ENCODE measurements around the gene CD22.

Gene CD22

GRCh38 chr19:35360880-35361420 lies 32.0 kb downstream of the CD22 start:
- Histone ChIP-seq H3K4me1 (ENCODE audit: low read length) (no peaks in the 10 kb centered on the region), H3K4me3 (ENCODE audit: low read length) (no peak overlapping the region)
- DNase-seq, result no peak

DNA sequence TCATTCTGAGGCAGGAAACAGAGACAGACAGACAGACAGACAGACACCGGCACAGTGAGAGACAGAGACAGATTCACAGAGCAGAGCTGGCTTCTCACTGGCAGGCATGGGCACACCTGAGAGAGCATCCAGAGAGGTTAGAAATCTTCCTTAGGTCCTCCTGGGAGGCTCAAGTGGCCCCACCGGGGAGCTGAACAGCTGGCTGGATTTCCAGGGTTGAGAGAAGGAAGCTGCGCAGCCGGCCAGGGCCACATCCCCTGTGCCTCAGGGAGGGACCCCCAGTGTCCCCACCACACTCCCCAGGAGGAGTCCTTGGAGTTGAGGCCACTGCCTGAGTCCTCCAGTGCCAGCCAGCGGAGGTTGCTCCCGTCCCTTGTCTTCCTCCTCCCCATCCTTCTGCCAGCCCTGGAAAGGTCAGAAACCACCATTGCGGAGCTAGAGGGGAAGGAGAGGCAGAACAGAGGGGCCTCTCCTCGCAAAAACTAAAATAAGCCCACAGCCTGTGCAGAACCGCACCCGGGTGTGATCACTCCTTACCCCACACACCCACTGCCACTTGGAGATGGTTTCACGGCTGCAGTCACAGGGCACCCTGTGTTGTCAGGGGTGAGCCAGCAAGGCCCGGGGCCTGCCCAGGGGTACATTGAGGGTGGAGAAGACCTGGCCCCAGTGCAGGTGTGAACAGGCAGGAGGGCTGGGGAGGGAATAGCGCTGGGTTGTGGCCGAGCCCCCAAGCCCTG lies 33.4 kb downstream of the CD22 start:
- Histone ChIP-seq H3K36me3 (replicated peaks; ENCODE audit: insufficient read depth, low read length) (no peaks in the 10 kb centered on the region), H3K9ac (ENCODE audit: low read length) (no peak overlapping the region), H3K4me3 (ENCODE audit: low read length) (no peak overlapping the region), H3K4me1 (ENCODE audit: low read length) (no peaks in the 10 kb centered on the region), H3F3A (ENCODE audit: insufficient read depth, low read length) (no peaks in the 10 kb centered on the region), H3K27ac (ENCODE audit: low read length) (no peak overlapping the region), H3K4me2 (ENCODE audit: low read depth, low read length) (no peak overlapping the region), H3K9me2 (replicated peaks; ENCODE audit: insufficient read depth, low read length) (no peaks in the 10 kb centered on the region), H4K20me1 (ENCODE audit: insufficient read depth, low read length) (no peaks in the 10 kb centered on the region), H2AFZ (ENCODE audit: low read length) (no peak overlapping the region), H3K27me3 (replicated peaks; ENCODE audit: insufficient read depth, low read length) (peaks cover 64% of the 10 kb centered on the region), H3K9me3 (replicated peaks; ENCODE audit: insufficient read depth, low read length) (no peaks in the 10 kb centered on the region), H3K79me2 (ENCODE audit: low read length) (no peaks in the 10 kb centered on the region)
- TF ChIP-seq CTCF (IDR thresholded peaks at IDR 0.05; ENCODE audit: low read length), result no peak
- no peak for TF ChIP-seq EZH2 (optimal IDR thresholded peaks at IDR 0.05; ENCODE audit: low read depth, low read length)
- TF ChIP-seq EZH2phosphoT487 (IDR thresholded peaks at IDR 0.05; ENCODE audit: low read length), result no peak
- DNase-seq, result no peak

More at GRCh38 chr19:35360880-35361420, 32.0 kb downstream of the CD22 start:
- no peaks in the 10 kb centered on the region for H3K9me3 ChIP-seq (replicated peaks; ENCODE audit: insufficient read depth, low read length)
- H3F3A ChIP-seq (ENCODE audit: insufficient read depth, low read length), result no peaks in the 10 kb centered on the region
- H2AFZ ChIP-seq (ENCODE audit: low read length), result no peak overlapping the region
- H3K27me3 ChIP-seq (replicated peaks; ENCODE audit: insufficient read depth, low read length), result peaks cover 54% of the 10 kb centered on the region
- TF ChIP-seq EZH2phosphoT487 (IDR thresholded peaks at IDR 0.05; ENCODE audit: low read length), result no peak
- TF ChIP-seq CTCF (IDR thresholded peaks at IDR 0.05; ENCODE audit: low read length), result no peak
- no peak for TF ChIP-seq EZH2 (optimal IDR thresholded peaks at IDR 0.05; ENCODE audit: low read depth, low read length)
- H3K79me2 ChIP-seq (ENCODE audit: low read length), result no peaks in the 10 kb centered on the region
- no peaks in the 10 kb centered on the region for H4K20me1 ChIP-seq (ENCODE audit: insufficient read depth, low read length)
- H3K9me2 ChIP-seq (replicated peaks; ENCODE audit: insufficient read depth, low read length), result no peaks in the 10 kb centered on the region
- H3K27ac ChIP-seq (ENCODE audit: low read length), result no peak overlapping the region
- no peak overlapping the region for H3K9ac ChIP-seq (ENCODE audit: low read length)
- H3K36me3 ChIP-seq (replicated peaks; ENCODE audit: insufficient read depth, low read length), result no peaks in the 10 kb centered on the region
- no peak overlapping the region for H3K4me2 ChIP-seq (ENCODE audit: low read depth, low read length)

GRCh38 chr19:35363001-35363590 lies 34.1 kb downstream of the CD22 start:
- Histone ChIP-seq H3K9me2 (replicated peaks; ENCODE audit: insufficient read depth, low read length) (no peaks in the 10 kb centered on the region), H3F3A (ENCODE audit: insufficient read depth, low read length) (no peaks in the 10 kb centered on the region), H3K4me3 (ENCODE audit: low read length) (no peak overlapping the region), H2AFZ (ENCODE audit: low read length) (no peak overlapping the region), H3K27me3 (replicated peaks; ENCODE audit: insufficient read depth, low read length) (peaks cover 66% of the 10 kb centered on the region), H4K20me1 (ENCODE audit: insufficient read depth, low read length) (no peaks in the 10 kb centered on the region), H3K4me1 (ENCODE audit: low read length) (no peaks in the 10 kb centered on the region), H3K27ac (ENCODE audit: low read length) (no peak overlapping the region), H3K9me3 (replicated peaks; ENCODE audit: insufficient read depth, low read length) (no peaks in the 10 kb centered on the region), H3K79me2 (ENCODE audit: low read length) (no peaks in the 10 kb centered on the region), H3K9ac (ENCODE audit: low read length) (no peak overlapping the region), H3K36me3 (replicated peaks; ENCODE audit: insufficient read depth, low read length) (no peaks in the 10 kb centered on the region), H3K4me2 (ENCODE audit: low read depth, low read length) (no peak overlapping the region)
- TF ChIP-seq EZH2phosphoT487 (IDR thresholded peaks at IDR 0.05; ENCODE audit: low read length) (no peak), CTCF (IDR thresholded peaks at IDR 0.05; ENCODE audit: low read length) (no peak), EZH2 (optimal IDR thresholded peaks at IDR 0.05; ENCODE audit: low read depth, low read length) (no peak)
- DNase-seq, result no peak
